Neural cell (in vitro differentiated cells): ENCODE measurements around the gene OPA1. TPM values are rescaled to one million over a fixed set of nuclear protein-coding genes. Genes with fewer than 3 reads are reported as not detected.

ENCODE experiments used
- H2AFZ ChIP-seq: fragments of 200-600, 300-800 bp; sonication (generic), shearing (Covaris generic); 2 replicates; pipeline ENCODE4 v1.6.0; 2014; ENCODE audit warnings: low read depth, mild to moderate bottlenecking, antibody characterized with exemption, low read length, moderate library complexity
- H3F3A ChIP-seq: fragments of 200-600 bp; shearing (Covaris generic); 2 replicates; pipeline ENCODE4 v1.6.1; 2016; ENCODE audit warnings: mild to moderate bottlenecking, moderate library complexity, mixed read lengths, antibody characterized with exemption, low read length; ENCODE audit not compliant: insufficient read depth, poor library complexity, severe bottlenecking
- H3K27ac ChIP-seq: fragments of 200-600, 300-800 bp; sonication (generic), shearing (Covaris generic); 2 replicates; pipeline ENCODE4 v1.5.1; 2014; ENCODE audit warnings: mild to moderate bottlenecking, low read length, moderate library complexity
- H3K27me3 ChIP-seq: fragments of 300-800, 200-600 bp; sonication (generic), shearing (Covaris generic); 2 replicates; pipeline ENCODE4 v1.6.0; 2014; ENCODE audit warnings: mild to moderate bottlenecking, low read depth, low read length, moderate library complexity; ENCODE audit not compliant: insufficient read depth
- H3K36me3 ChIP-seq: fragments of 300-800, 200-600 bp; sonication (generic), shearing (Covaris generic); 2 replicates; pipeline ENCODE4 v1.5.1; 2014; ENCODE audit warnings: mild to moderate bottlenecking, antibody characterized with exemption, low read length, moderate library complexity; ENCODE audit not compliant: insufficient read depth
- H3K4me2 ChIP-seq: fragments of 300-800, 200-600 bp; sonication (generic), shearing (Covaris generic); 2 replicates; pipeline ENCODE4 v1.6.0; 2014; ENCODE audit warnings: mild to moderate bottlenecking, low read length
- H3K4me3 ChIP-seq: fragments of 300-800, 200-600 bp; sonication (generic), shearing (Covaris generic); 2 replicates; pipeline ENCODE4 v1.5.1; 2014; ENCODE audit warnings: mild to moderate bottlenecking, low read length, moderate library complexity
- H3K79me2 ChIP-seq: fragments of 200-600 bp; shearing (Covaris generic); replicated peaks from 2 replicates; pipeline ENCODE4 v1.6.0; 2014; ENCODE audit warnings: mild to moderate bottlenecking, low read length, moderate library complexity; ENCODE audit not compliant: insufficient read depth
- H3K9ac ChIP-seq: fragments of 300-800, 200-600 bp; sonication (generic), shearing (Covaris generic); 2 replicates; pipeline ENCODE4 v1.6.1; 2016; ENCODE audit warnings: mild to moderate bottlenecking, low read length, mixed read lengths
- H3K9me2 ChIP-seq: fragments of 200-600 bp; shearing (Covaris generic); 2 replicates; pipeline ENCODE4 v1.6.1; 2016; ENCODE audit warnings: mild to moderate bottlenecking, low read length, mixed read lengths; ENCODE audit not compliant: insufficient read depth
- H3K9me3 ChIP-seq: fragments of 200-600, 300-800 bp; sonication (generic), shearing (Covaris generic); 2 replicates; pipeline ENCODE4 v1.6.1; 2016; ENCODE audit warnings: mild to moderate bottlenecking, mixed run types, low read length, moderate library complexity, mixed read lengths
- H4K20me1 ChIP-seq: fragments of 200-600 bp; shearing (Covaris generic); 2 replicates; pipeline ENCODE4 v1.6.1; 2016; ENCODE audit warnings: mild to moderate bottlenecking, mixed run types; ENCODE audit not compliant: insufficient read depth
- CTCF ChIP-seq: fragments of 450-650 bp; IDR thresholded peaks from 2 replicates; pipeline ENCODE4 v1.5.1; 2014; ENCODE audit warnings: antibody characterized with exemption, mild to moderate bottlenecking, moderate library complexity; ENCODE audit not compliant: poor library complexity, severe bottlenecking
- EP300 ChIP-seq: fragments of 450-650 bp; conservative IDR thresholded peaks from 2 replicates; pipeline ENCODE4 v1.6.1; 2014; ENCODE audit warnings: antibody characterized with exemption, mild to moderate bottlenecking, moderate library complexity; ENCODE audit not compliant: poor library complexity, severe bottlenecking
- EZH2 ChIP-seq: fragments of 200-600, 300-800 bp; shearing (Covaris generic), sonication (generic); IDR thresholded peaks from 2 replicates; pipeline ENCODE4 v1.6.1; 2014; ENCODE audit warnings: antibody characterized with exemption, low read length, borderline replicate concordance, mild to moderate bottlenecking; ENCODE audit not compliant: insufficient read depth, poor library complexity, severe bottlenecking
- MXI1 ChIP-seq: fragments of 450-650 bp; conservative IDR thresholded peaks from 2 replicates; pipeline ENCODE4 v1.6.1; 2014; ENCODE audit warnings: antibody characterized with exemption, mild to moderate bottlenecking; ENCODE audit not compliant: poor library complexity, severe bottlenecking
- POLR2AphosphoS5 ChIP-seq: IDR thresholded peaks from 2 replicates; pipeline ENCODE4 v1.6.1; 2012
- RAD21 ChIP-seq: fragments of 450-650 bp; conservative IDR thresholded peaks from 2 replicates; pipeline ENCODE4 v1.6.1; 2014; ENCODE audit warnings: antibody characterized with exemption, mild to moderate bottlenecking, moderate library complexity
- REST ChIP-seq: IDR thresholded peaks from 2 replicates; pipeline ENCODE4 v1.6.1; 2012; ENCODE audit warnings: borderline replicate concordance
- SMC3 ChIP-seq: fragments of 450-650 bp; conservative IDR thresholded peaks from 2 replicates; pipeline ENCODE4 v1.6.1; 2014; ENCODE audit warnings: antibody characterized with exemption, mild to moderate bottlenecking, moderate library complexity; ENCODE audit not compliant: poor library complexity
- TAF1 ChIP-seq: IDR thresholded peaks from 2 replicates; pipeline ENCODE4 v1.6.1; 2012; ENCODE audit warnings: low read depth
- polyA plus RNA-seq: library from polyadenylated mRNA; depleted of rRNA; stranded (reverse); fragments of >200 nt; gene quantifications from 2 replicates; pipeline ENCODE4 v1.2.3, GENCODE V29; 2014

Gene OPA1
- polyA plus RNA-seq, 1 donor from 2014 or later = 97.7 TPM

GRCh38 chr3:193729601-193730000 lies 136.6 kb downstream of the OPA1 start:
- Histone ChIP-seq H3K4me3 (no peak overlapping the region), H3K79me2 (no peaks in the 10 kb centered on the region), H3K9me3 (no peaks in the 10 kb centered on the region), H3K36me3 (no peaks in the 10 kb centered on the region), H3K9ac (no peak overlapping the region), H4K20me1 (no peaks in the 10 kb centered on the region), H3F3A (no peaks in the 10 kb centered on the region), H2AFZ (no peak overlapping the region), H3K4me2 (no peak overlapping the region), H3K9me2 (no peaks in the 10 kb centered on the region), H3K27me3 (no peaks in the 10 kb centered on the region), H3K27ac (no peak overlapping the region)
- no peak for TF ChIP-seq POLR2AphosphoS5
- TF ChIP-seq TAF1 = no peak
- TF ChIP-seq CTCF = no peak
- no peak for TF ChIP-seq SMC3
- no peak for TF ChIP-seq EZH2
- no peak for TF ChIP-seq MXI1
- no peak for TF ChIP-seq EP300

GRCh38 chr3:193730511-193730910 lies 137.5 kb downstream of the OPA1 start:
- Histone ChIP-seq H3K4me3 (no peak overlapping the region), H3K9me2 (no peaks in the 10 kb centered on the region), H3K9me3 (no peaks in the 10 kb centered on the region), H4K20me1 (no peaks in the 10 kb centered on the region), H3K9ac (no peak overlapping the region), H3K27ac (no peak overlapping the region), H3K36me3 (no peaks in the 10 kb centered on the region), H3K4me2 (no peak overlapping the region), H2AFZ (no peak overlapping the region), H3K27me3 (no peaks in the 10 kb centered on the region), H3F3A (no peaks in the 10 kb centered on the region), H3K79me2 (no peaks in the 10 kb centered on the region)
- TF ChIP-seq EP300 (no peak), REST (no peak), RAD21 (no peak), EZH2 (no peak), TAF1 (no peak)

- H4K20me1 ChIP-seq = no peaks in the 10 kb centered on the region
- no peak overlapping the region for H3K27ac ChIP-seq
- no peak overlapping the region for H3K4me3 ChIP-seq
- H3K36me3 ChIP-seq = no peaks in the 10 kb centered on the region
- no peaks in the 10 kb centered on the region for H3K79me2 ChIP-seq
- no peaks in the 10 kb centered on the region for H3K27me3 ChIP-seq
- no peak for TF ChIP-seq POLR2AphosphoS5
- no peak for TF ChIP-seq EZH2
- no peak for TF ChIP-seq REST
- TF ChIP-seq MXI1 = no peak
- TF ChIP-seq RAD21 = no peak
- TF ChIP-seq EP300 = no peak
- no peak for TF ChIP-seq CTCF
- TF ChIP-seq SMC3 = no peak
- TF ChIP-seq TAF1 = no peak
- no peaks in the 10 kb centered on the region for H3K9me2 ChIP-seq
- H3K9me3 ChIP-seq = no peaks in the 10 kb centered on the region
- H3K4me2 ChIP-seq = no peak overlapping the region
- H3K9ac ChIP-seq = no peak overlapping the region
- no peaks in the 10 kb centered on the region for H3F3A ChIP-seq
- no peak overlapping the region for H2AFZ ChIP-seq
Measured at GRCh38 chr3:193730976-193731375, 138.0 kb downstream of the OPA1 start.
